SK-N-SH (cell line): ENCODE measurements around the gene IQCE. TPM values are rescaled to one million over a fixed set of nuclear protein-coding genes. Genes with fewer than 3 reads are reported as not detected.

Source experiments
- CTCF ChIA-PET: fragments of 300-600, 350-600 bp; formaldehyde crosslinking; extraction: SDS; loops from one replicate; lab custom pipeline; 2021; lab: Yijun Ruan, JAX
- POLR2A ChIA-PET: fragments of 350-600 bp; sonication (Branson Sonifier 250); formaldehyde crosslinking; extraction: SDS; loops from one replicate; lab custom pipeline; 2020; ENCODE audit warnings: antibody characterized with exemption, inconsistent platforms; lab: Yijun Ruan, JAX
- DNase-seq: peaks from one replicate; pipeline ENCODE4 v3.0.0; 2012
- H2AFZ ChIP-seq: fragments of 200-600 bp; sonication (generic); 2 replicates; pipeline ENCODE4 v1.8.1; 2016; ENCODE audit warnings: antibody characterized with exemption, mild to moderate bottlenecking, low read depth
- H3F3A ChIP-seq: fragments of 200-600 bp; sonication (generic); replicated peaks from 2 replicates; pipeline ENCODE3; 2016; ENCODE audit warnings: antibody characterized with exemption, mild to moderate bottlenecking; ENCODE audit not compliant: insufficient read depth
- H3K27ac ChIP-seq, 2 experiments: fragments of 200-500 bp in 1 of 2; fragments of 200-600 bp in 1 of 2; sonication (Bioruptor generic) in 1 of 2; sonication (generic), shearing (Covaris generic) in 1 of 2; 2 replicates each; pipeline versions ENCODE4 v1.5.1 to v1.6.1; 2014 to 2016; ENCODE audit warnings: low read depth in 2 of 2, inconsistent platforms in 1 of 2, low read length in 1 of 2, mild to moderate bottlenecking in 1 of 2, mixed read lengths in 1 of 2
- H3K27me3 ChIP-seq: fragments of 200-600 bp; sonication (generic), shearing (Covaris generic); 2 replicates; pipeline ENCODE4 v1.6.1; 2016; ENCODE audit warnings: mixed run types; ENCODE audit not compliant: insufficient read depth
- H3K36me3 ChIP-seq, 2 experiments: fragments of 200-500 bp in 1 of 2; fragments of 200-600 bp in 1 of 2; sonication (Bioruptor generic) in 1 of 2; sonication (generic) in 1 of 2; replicated peaks in 1 of 2; 2 replicates each; pipeline versions ENCODE3 to v1.5.1; 2014 to 2016; ENCODE audit warnings: low read length in 1 of 2, mild to moderate bottlenecking in 1 of 2; ENCODE audit not compliant: insufficient read depth in 2 of 2, control insufficient read depth in 1 of 2
- H3K4me1 ChIP-seq, 2 experiments: fragments of 200-500 bp in 1 of 2; fragments of 200-600 bp in 1 of 2; sonication (Bioruptor generic) in 1 of 2; sonication (generic), shearing (Covaris generic) in 1 of 2; 2 replicates each; pipeline versions ENCODE4 v1.5.1 to v1.6.1; 2014 to 2016; ENCODE audit warnings: low read depth in 1 of 2, low read length in 1 of 2, mixed run types in 1 of 2; ENCODE audit not compliant: insufficient read depth in 2 of 2, control insufficient read depth in 1 of 2
- H3K4me2 ChIP-seq: fragments of 200-600 bp; sonication (generic), shearing (Covaris generic); 2 replicates; pipeline ENCODE4 v1.6.1; 2017; ENCODE audit warnings: mixed run types
- H3K4me3 ChIP-seq, 2 experiments: fragments of 200-500 bp in 1 of 2; fragments of 200-600 bp in 1 of 2; sonication (Bioruptor generic) in 1 of 2; sonication (generic), shearing (Covaris generic) in 1 of 2; 2 replicates each; pipeline versions ENCODE4 v1.5.1 to v1.8.1; 2014 to 2016; ENCODE audit warnings: low read depth in 2 of 2, inconsistent platforms in 1 of 2, low read length in 1 of 2, mild to moderate bottlenecking in 1 of 2, mixed read lengths in 1 of 2, moderate library complexity in 1 of 2
- H3K79me2 ChIP-seq: fragments of 200-600 bp; sonication (generic); 2 replicates; pipeline ENCODE4 v1.8.1; 2017; ENCODE audit warnings: mild to moderate bottlenecking; ENCODE audit not compliant: insufficient read depth
- H3K9ac ChIP-seq: fragments of 200-600 bp; sonication (generic); 2 replicates; pipeline ENCODE4 v1.6.1; 2017; ENCODE audit warnings: mixed run types
- H3K9me2 ChIP-seq: fragments of 200-600 bp; sonication (generic); 2 replicates; pipeline ENCODE4 v1.6.1; 2017; ENCODE audit warnings: mixed run types
- H3K9me3 ChIP-seq: fragments of 200-600 bp; sonication (generic); 2 replicates; pipeline ENCODE4 v1.6.1; 2017; ENCODE audit warnings: mixed run types, mild to moderate bottlenecking, moderate library complexity
- H4K20me1 ChIP-seq: fragments of 200-600 bp; sonication (generic); 2 replicates; pipeline ENCODE4 v1.6.1; 2017; ENCODE audit warnings: mild to moderate bottlenecking, mixed run types; ENCODE audit not compliant: insufficient read depth
- CHD2 ChIP-seq: fragments of 150-350 bp; IDR thresholded peaks from 2 replicates; pipeline ENCODE4 v1.6.1; 2018; ENCODE audit warnings: low read length; ENCODE audit not compliant: partially characterized antibody
- ELF1 ChIP-seq: IDR thresholded peaks from 2 replicates; pipeline ENCODE4 v1.4.0; 2012
- EZH2phosphoT487 ChIP-seq: fragments of 200-600 bp; sonication (generic); IDR thresholded peaks from 2 replicates; pipeline ENCODE4 v1.6.1; 2017; ENCODE audit warnings: low read depth, mixed run types, mild to moderate bottlenecking, antibody characterized with exemption, moderate library complexity, borderline replicate concordance
- FOXJ3 ChIP-seq: sonication (generic); formaldehyde crosslinking; IDR thresholded peaks from 2 replicates; pipeline ENCODE4 v1.5.1; 2020; ENCODE audit warnings: mild to moderate bottlenecking, missing genetic modification reagents
- FOXM1 ChIP-seq: IDR thresholded peaks from 2 replicates; pipeline ENCODE4 v1.4.0; 2012; ENCODE audit warnings: low read depth, mild to moderate bottlenecking
- GABPA ChIP-seq: IDR thresholded peaks from 2 replicates; pipeline ENCODE4 v1.4.0; 2012; ENCODE audit warnings: low read depth, mild to moderate bottlenecking
- JUND ChIP-seq: IDR thresholded peaks from 2 replicates; pipeline ENCODE4 v1.4.0; 2012
- MXI1 ChIP-seq: IDR thresholded peaks from 2 replicates; pipeline ENCODE4 v1.6.1; 2012; ENCODE audit warnings: mild to moderate bottlenecking, low read depth, low read length, improper control_type of control experiment
- NFIC ChIP-seq: IDR thresholded peaks from 2 replicates; pipeline ENCODE4 v1.4.0; 2012; ENCODE audit warnings: borderline replicate concordance
- NRF1 ChIP-seq: IDR thresholded peaks from 2 replicates; pipeline ENCODE4 v1.6.1; 2012; ENCODE audit warnings: low read depth, mild to moderate bottlenecking, low read length
- RAD21 ChIP-seq: IDR thresholded peaks from 2 replicates; pipeline ENCODE4 v1.6.1; 2012; ENCODE audit warnings: mild to moderate bottlenecking, low read length
- RCOR1 ChIP-seq: fragments of 150-350 bp; IDR thresholded peaks from 2 replicates; pipeline ENCODE4 v1.6.1; 2017; ENCODE audit warnings: antibody characterized with exemption, low read length
- RFX5 ChIP-seq: IDR thresholded peaks from 2 replicates; pipeline ENCODE4 v1.6.1; 2012; ENCODE audit warnings: mild to moderate bottlenecking, improper control_type of control experiment, low read length
- SIN3A ChIP-seq: IDR thresholded peaks from 2 replicates; pipeline ENCODE4 v1.6.1; 2012; ENCODE audit warnings: low read depth, mild to moderate bottlenecking, low read length, moderate library complexity, borderline replicate concordance
- SMC3 ChIP-seq: IDR thresholded peaks from 2 replicates; pipeline ENCODE4 v1.6.1; 2012; ENCODE audit warnings: low read depth, low read length, improper control_type of control experiment
- TCF12 ChIP-seq: IDR thresholded peaks from 2 replicates; pipeline ENCODE4 v1.4.0; 2012
- TEAD4 ChIP-seq: IDR thresholded peaks from 2 replicates; pipeline ENCODE4 v1.4.0; 2012; ENCODE audit warnings: mild to moderate bottlenecking, borderline replicate concordance; ENCODE audit not compliant: insufficient read depth
- YY1 ChIP-seq: IDR thresholded peaks from 2 replicates; pipeline ENCODE4 v1.4.0; 2012; ENCODE audit warnings: low read depth, mild to moderate bottlenecking
- WGBS: methylation state at CpG from one replicate; pipeline ENCODE4 v1.1.6; 2017; ENCODE audit warnings: low lambda C conversion rate; 5-methylcytosine and 5-hydroxymethylcytosine counted together
- polyA plus RNA-seq, 3 experiments: library from polyadenylated mRNA; depleted of rRNA; stranded (reverse); fragments of >200 nt; gene quantifications; 2 replicates each; pipeline ENCODE4 v1.2.3, GENCODE V29; 2012
- TF ChIP-seq, protein P1 (sequence below): IDR thresholded peaks from 2 replicates; pipeline ENCODE4 v1.4.0; 2012; ENCODE audit warnings: low read depth, borderline replicate concordance
- TF ChIP-seq, protein P2 (sequence below): fragments of 150-350 bp; IDR thresholded peaks from 2 replicates; pipeline ENCODE4 v1.6.1; 2016; ENCODE audit warnings: mild to moderate bottlenecking, low read depth, low read length
- TF ChIP-seq, protein P3 (sequence below): fragments of 150-350 bp; IDR thresholded peaks from 2 replicates; pipeline ENCODE4 v1.6.1; 2017; ENCODE audit warnings: antibody characterized with exemption, low read length, low read depth, borderline replicate concordance
- TF ChIP-seq, protein P4 (sequence below): IDR thresholded peaks from 2 replicates; pipeline ENCODE4 v1.4.0; 2012; ENCODE audit warnings: low read depth, borderline replicate concordance

IQCE gene
- polyA plus RNA-seq, 1 of the 3 experiments (the other 2 are of a cell fraction), result 14.4 TPM

DNA sequence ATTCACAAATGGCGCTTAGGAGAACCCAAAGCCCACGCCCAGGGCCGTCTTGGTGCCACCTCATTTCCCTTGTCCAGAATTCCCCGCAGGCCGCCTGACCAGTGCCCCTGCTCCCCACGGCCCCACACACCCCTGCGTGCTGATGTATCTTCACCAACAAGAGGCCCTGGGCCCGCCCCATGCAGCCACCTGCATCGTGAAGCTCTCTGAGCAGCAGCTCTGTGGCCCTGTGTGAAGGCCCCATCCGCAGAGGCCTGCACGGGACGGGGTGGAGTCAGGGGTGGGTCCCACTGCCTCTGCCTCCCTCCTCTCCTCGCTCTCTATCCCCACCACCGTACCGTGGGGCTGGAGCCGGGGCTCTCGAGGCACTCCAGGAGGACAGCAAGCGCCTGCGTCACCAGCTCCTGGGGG is 18.1 kb upstream of the IQCE start:
- no peak overlapping the region for H2AFZ ChIP-seq
- H3K4me2 ChIP-seq, result no peak overlapping the region
- peaks cover 0 to 3% of the 10 kb centered on the region in 2 experiments; a peak in 1 of 4 replicates for H3K4me1 ChIP-seq
- no peaks in the 10 kb centered on the region for H3K9me3 ChIP-seq
- H3K79me2 ChIP-seq, result no peaks in the 10 kb centered on the region
- no peaks in the 10 kb centered on the region for H3K27me3 ChIP-seq
- no peak for TF ChIP-seq JUND
- TF ChIP-seq, protein P1, sequence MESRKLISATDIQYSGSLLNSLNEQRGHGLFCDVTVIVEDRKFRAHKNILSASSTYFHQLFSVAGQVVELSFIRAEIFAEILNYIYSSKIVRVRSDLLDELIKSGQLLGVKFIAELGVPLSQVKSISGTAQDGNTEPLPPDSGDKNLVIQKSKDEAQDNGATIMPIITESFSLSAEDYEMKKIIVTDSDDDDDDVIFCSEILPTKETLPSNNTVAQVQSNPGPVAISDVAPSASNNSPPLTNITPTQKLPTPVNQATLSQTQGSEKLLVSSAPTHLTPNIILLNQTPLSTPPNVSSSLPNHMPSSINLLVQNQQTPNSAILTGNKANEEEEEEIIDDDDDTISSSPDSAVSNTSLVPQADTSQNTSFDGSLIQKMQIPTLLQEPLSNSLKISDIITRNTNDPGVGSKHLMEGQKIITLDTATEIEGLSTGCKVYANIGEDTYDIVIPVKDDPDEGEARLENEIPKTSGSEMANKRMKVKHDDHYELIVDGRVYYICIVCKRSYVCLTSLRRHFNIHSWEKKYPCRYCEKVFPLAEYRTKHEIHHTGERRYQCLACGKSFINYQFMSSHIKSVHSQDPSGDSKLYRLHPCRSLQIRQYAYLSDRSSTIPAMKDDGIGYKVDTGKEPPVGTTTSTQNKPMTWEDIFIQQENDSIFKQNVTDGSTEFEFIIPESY, result no peak
- no peak for TF ChIP-seq YY1
- TF ChIP-seq CHD2, result no peak
- TF ChIP-seq FOXM1, result no peak
- TF ChIP-seq FOXJ3, result no peak
- TF ChIP-seq GABPA, result no peak
- TF ChIP-seq, protein P2, sequence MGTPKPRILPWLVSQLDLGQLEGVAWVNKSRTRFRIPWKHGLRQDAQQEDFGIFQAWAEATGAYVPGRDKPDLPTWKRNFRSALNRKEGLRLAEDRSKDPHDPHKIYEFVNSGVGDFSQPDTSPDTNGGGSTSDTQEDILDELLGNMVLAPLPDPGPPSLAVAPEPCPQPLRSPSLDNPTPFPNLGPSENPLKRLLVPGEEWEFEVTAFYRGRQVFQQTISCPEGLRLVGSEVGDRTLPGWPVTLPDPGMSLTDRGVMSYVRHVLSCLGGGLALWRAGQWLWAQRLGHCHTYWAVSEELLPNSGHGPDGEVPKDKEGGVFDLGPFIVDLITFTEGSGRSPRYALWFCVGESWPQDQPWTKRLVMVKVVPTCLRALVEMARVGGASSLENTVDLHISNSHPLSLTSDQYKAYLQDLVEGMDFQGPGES, result no peak
- peaks cover 24 to 56% of the 10 kb centered on the region in 2 experiments for H3K36me3 ChIP-seq
- no peak overlapping the region for H3K4me3 ChIP-seq
- H4K20me1 ChIP-seq, result no peaks in the 10 kb centered on the region
- ChIA-PET POLR2A (no interaction called here), CTCF (interaction anchor here (1.4 kb wide), 1 partner anchor 15 kb away, joined by 4 read pairs; no protein-coding TSS in a partner anchor)
- peak; percentile 34 for DNase-seq
- H3F3A ChIP-seq, result peaks cover 3% of the 10 kb centered on the region
- 97% methylated on average over 12 of the region's 19 CpGs for whole genome bisulfite sequencing
- H3K27ac ChIP-seq, result no peak overlapping the region
- H3K9me2 ChIP-seq, result no peaks in the 10 kb centered on the region
- no peak overlapping the region for H3K9ac ChIP-seq

DNA sequence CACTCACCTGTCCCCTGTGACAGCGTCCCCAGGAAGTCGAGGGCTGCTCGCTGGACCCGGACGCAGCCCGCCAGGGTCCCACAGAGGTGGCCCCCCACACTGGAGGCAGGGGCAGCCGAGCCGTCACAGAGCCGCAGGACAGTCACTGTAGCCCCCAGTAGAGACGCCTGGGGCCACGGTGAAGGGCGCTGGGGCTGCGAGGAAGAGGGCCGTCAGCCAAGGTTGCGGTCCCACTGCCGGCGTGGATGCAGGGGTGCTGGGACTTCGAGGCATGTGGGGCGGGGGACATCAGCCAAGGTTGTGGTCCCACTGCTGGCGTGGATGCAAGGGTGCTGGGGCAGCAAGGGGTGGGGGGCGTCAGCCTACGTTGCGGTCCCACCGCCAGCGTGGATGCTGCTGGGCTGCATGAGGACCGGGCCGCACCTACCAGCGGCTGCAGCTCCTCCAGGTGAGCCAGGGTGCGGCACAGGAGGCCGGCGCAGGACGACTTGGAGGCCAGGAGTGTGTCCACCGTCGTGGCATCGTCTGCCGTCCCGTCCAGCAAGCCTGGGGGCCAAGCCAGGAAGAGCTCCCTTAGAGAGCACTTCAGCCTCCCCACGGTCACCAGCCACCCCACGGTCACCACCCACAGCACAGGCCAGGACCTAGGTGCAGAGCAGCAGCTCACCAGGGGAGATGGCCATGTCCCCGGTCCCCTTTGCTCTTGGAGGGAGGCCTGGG is 17.3 kb upstream of the IQCE start:
- Histone ChIP-seq H3K79me2 (no peaks in the 10 kb centered on the region), H3K36me3 (peaks cover 32 to 59% of the 10 kb centered on the region in 2 experiments), H3K27me3 (no peaks in the 10 kb centered on the region), H2AFZ (no peak overlapping the region), H3K4me1 (no peaks in the 10 kb centered on the region), H3K4me2 (no peak overlapping the region), H3F3A (peaks cover 3% of the 10 kb centered on the region), H3K4me3 (no peak overlapping the region), H4K20me1 (no peaks in the 10 kb centered on the region), H3K27ac (no peak overlapping the region), H3K9me2 (no peaks in the 10 kb centered on the region), H3K9me3 (no peaks in the 10 kb centered on the region), H3K9ac (no peak overlapping the region)
- CTCF ChIA-PET, result interaction anchor here (0.7 to 1.4 kb wide), 2 partner anchors 16 to 53 kb away, joined by 3 to 4 read pairs; no protein-coding TSS in a partner anchor
- 94% methylated on average over 18 of the region's 40 CpGs for WGBS
- peak; percentile 39 for DNase-seq
- POLR2A ChIA-PET, result interaction anchor here (0.6 kb wide), 1 partner anchor 101 kb away, joined by 3 read pairs; no protein-coding TSS in a partner anchor
- TF ChIP-seq NRF1 (no peak), RFX5 (no peak), MXI1 (no peak), TEAD4 (no peak), NFIC (no peak), RCOR1 (no peak), SMC3 (no peak), YY1 (no peak), FOXJ3 (no peak), SIN3A (no peak), RAD21 (no peak), TCF12 (no peak), FOXM1 (no peak), ELF1 (no peak), EZH2phosphoT487 (no peak)
- TF ChIP-seq, protein P3, sequence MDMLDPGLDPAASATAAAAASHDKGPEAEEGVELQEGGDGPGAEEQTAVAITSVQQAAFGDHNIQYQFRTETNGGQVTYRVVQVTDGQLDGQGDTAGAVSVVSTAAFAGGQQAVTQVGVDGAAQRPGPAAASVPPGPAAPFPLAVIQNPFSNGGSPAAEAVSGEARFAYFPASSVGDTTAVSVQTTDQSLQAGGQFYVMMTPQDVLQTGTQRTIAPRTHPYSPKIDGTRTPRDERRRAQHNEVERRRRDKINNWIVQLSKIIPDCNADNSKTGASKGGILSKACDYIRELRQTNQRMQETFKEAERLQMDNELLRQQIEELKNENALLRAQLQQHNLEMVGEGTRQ, result no peak
- TF ChIP-seq, protein P4, sequence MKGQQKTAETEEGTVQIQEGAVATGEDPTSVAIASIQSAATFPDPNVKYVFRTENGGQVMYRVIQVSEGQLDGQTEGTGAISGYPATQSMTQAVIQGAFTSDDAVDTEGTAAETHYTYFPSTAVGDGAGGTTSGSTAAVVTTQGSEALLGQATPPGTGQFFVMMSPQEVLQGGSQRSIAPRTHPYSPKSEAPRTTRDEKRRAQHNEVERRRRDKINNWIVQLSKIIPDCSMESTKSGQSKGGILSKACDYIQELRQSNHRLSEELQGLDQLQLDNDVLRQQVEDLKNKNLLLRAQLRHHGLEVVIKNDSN, result no peak
